Midbrain (tissue), 1 donor: ENCODE data around the gene LPGAT1.

Experiments used
- DNase-seq: peaks from one replicate; lab custom pipeline; 2025; lab: John Stamatoyannopoulos, UW

The LPGAT1 gene

GRCh38 chr1:211828584-211829342, 1.8 kb downstream of the LPGAT1 start:
- no peak for DNase-seq

GRCh38 chr1:211827051-211827450, 3.5 kb downstream of the LPGAT1 start:
- DNase-seq: no peak

- no peak for DNase-seq
These were observed 4.6 kb downstream of the LPGAT1 start for GRCh38 chr1:211825980-211826379.

- no peak for DNase-seq
These were observed 7.7 kb downstream of the LPGAT1 start for GRCh38 chr1:211822677-211823407.

GRCh38 chr1:211816586-211816985, 14.0 kb downstream of the LPGAT1 start:
- no peak for DNase-seq

GRCh38 chr1:211814313-211814712, 16.2 kb downstream of the LPGAT1 start:
- DNase-seq: no peak

- peak; percentile 27 for DNase-seq
These were observed 17.0 kb downstream of the LPGAT1 start for GRCh38 chr1:211813590-211813989.

GRCh38 chr1:211812584-211812983, 18.0 kb downstream of the LPGAT1 start:
- no peak for DNase-seq

GRCh38 chr1:211811848-211812247, 18.7 kb downstream of the LPGAT1 start:
- no peak for DNase-seq

GRCh38 chr1:211811126-211811525, 19.4 kb downstream of the LPGAT1 start:
- DNase-seq: no peak

- no peak for DNase-seq
These were observed 22.1 kb downstream of the LPGAT1 start for GRCh38 chr1:211808475-211808874.

- no peak for DNase-seq
These were observed 25.6 kb downstream of the LPGAT1 start for GRCh38 chr1:211804915-211805314.

- no peak for DNase-seq
These were observed 29.5 kb downstream of the LPGAT1 start for GRCh38 chr1:211800925-211801607.

GRCh38 chr1:211797994-211798393, 32.6 kb downstream of the LPGAT1 start:
- DNase-seq: no peak

GRCh38 chr1:211791979-211792378, 38.6 kb downstream of the LPGAT1 start:
- DNase-seq: no peak

GRCh38 chr1:211789641-211790464, 40.7 kb downstream of the LPGAT1 start:
- peak; percentile 18 for DNase-seq

GRCh38 chr1:211788626-211789025, 41.9 kb downstream of the LPGAT1 start:
- DNase-seq: no peak

GRCh38 chr1:211783897-211784296, 46.7 kb downstream of the LPGAT1 start:
- DNase-seq: no peak

GRCh38 chr1:211783266-211783665, 47.3 kb downstream of the LPGAT1 start:
- no peak for DNase-seq

GRCh38 chr1:211781260-211781659, 49.3 kb downstream of the LPGAT1 start:
- DNase-seq: no peak

GRCh38 chr1:211775170-211775569, 55.4 kb downstream of the LPGAT1 start:
- no peak for DNase-seq

GRCh38 chr1:211764701-211765100, 65.9 kb downstream of the LPGAT1 start:
- no peak for DNase-seq
